Thyroid gland (tissue), 4 donors: ENCODE results near the gene TPSD1. TPM values are rescaled to one million over a fixed set of nuclear protein-coding genes. Genes with fewer than 3 reads are reported as not detected.
"Not testable (repeated sequence)": the region's sequence is repeated elsewhere in the genome, so short reads cannot be mapped to it uniquely, and the experiment has no call there.

ENCODE experiments used
- DNase-seq, 2 donors: peaks; one replicate each; pipeline ENCODE4 v3.0.0-alpha.2; 2019
- H3K27ac ChIP-seq, 3 donors: fragments of 200-600 bp; sonication (generic); 1 replicate in 2 of 3; 2 replicates in 1 of 3; pipeline ENCODE4 v1.5.1; 2016 to 2019; ENCODE audit warnings: mild to moderate bottlenecking in 1 of 3, moderate library complexity in 1 of 3
- H3K27me3 ChIP-seq: fragments of 200-600 bp; sonication (generic); one replicate; pipeline ENCODE4 v1.5.1; 2019
- H3K36me3 ChIP-seq, 2 donors: fragments of 200-600 bp; sonication (generic); one replicate each; pipeline ENCODE4 v1.5.1; 2016 to 2019
- H3K4me1 ChIP-seq, 2 donors: fragments of 200-600 bp; sonication (generic); one replicate each; pipeline ENCODE4 v1.5.1; 2017 to 2019
- H3K4me3 ChIP-seq, 3 donors: fragments of 200-600 bp; sonication (generic); replicated peaks in 1 of 3; 1 replicate in 2 of 3; 2 replicates in 1 of 3; pipeline ENCODE4 v1.5.1; 2016; ENCODE audit warnings: mild to moderate bottlenecking in 1 of 3
- H3K9me3 ChIP-seq: fragments of 200-600 bp; sonication (generic); one replicate; pipeline ENCODE4 v1.5.1; 2017
- CTCF ChIP-seq, 6 experiments: fragments of 200-600 bp in 3 of 6; fragments of 450-650 bp in 3 of 6; sonication (generic) in 3 of 6; IDR thresholded peaks; one replicate each; pipeline ENCODE4 v1.5.1; 2016 to 2019; ENCODE audit warnings: antibody characterized with exemption in 6 of 6, mild to moderate bottlenecking in 2 of 6, inconsistent platforms in 1 of 6, moderate library complexity in 1 of 6
- POLR2A ChIP-seq, 2 donors: fragments of 450-650 bp; IDR thresholded peaks; one replicate each; pipeline ENCODE4 v1.6.1; 2017; ENCODE audit warnings: antibody characterized with exemption in 2 of 2, mild to moderate bottlenecking in 2 of 2, moderate library complexity in 1 of 2
- WGBS, 2 donors: methylation state at CpG; one replicate each; pipeline ENCODE4 v1.1.5; 2017; 5-methylcytosine and 5-hydroxymethylcytosine counted together
- intact Hi-C: fragments of 100-400 bp; cut with DNase I; formaldehyde crosslinking; loops from one replicate; pipeline ENCODE4 v1.15.1; 2023
- total RNA-seq, 4 donors: library from RNA; depleted of rRNA; stranded (reverse); fragments of >200 nt; gene quantifications; one replicate each; pipeline ENCODE4 v1.2.3, GENCODE V29; 2016

TPSD1 gene
- under 1 TPM in 1 of 4 donors, not detected in 3; 0.33 TPM for total RNA-seq

- DNase-seq, H3K4me3 ChIP-seq, H3K9me3 ChIP-seq, H3K36me3 ChIP-seq, H3K27ac ChIP-seq, H3K27me3 ChIP-seq, H3K4me1 ChIP-seq, intact Hi-C loops: not testable (repeated sequence)
- 65 to 85% methylated on average over 8 to 11 of the region's 26 CpGs for WGBS, 2 donors
Observed at GRCh38 chr16:1255276-1256122, at the start of gene TPSD1. TPSD1 (plus strand) TSS chr16:1256069; CDS start chr16:1256281, 212 bp downstream.

GRCh38 chr16:1206326-1206725, 49.5 kb upstream of the TPSD1 start:
- intact Hi-C loops = no loop called here
- Histone ChIP-seq H3K9me3 (no peaks in the 10 kb centered on the region), H3K27ac (no peak overlapping the region), H3K4me1 (no peaks in the 10 kb centered on the region), H3K36me3 (no peaks in the 10 kb centered on the region), H3K4me3 (no peak overlapping the region), H3K27me3 (no peaks in the 10 kb centered on the region)
- no peak for DNase-seq
- WGBS, 2 donors = 80 to 83% methylated on average over 8 to 9 of the region's 9 CpGs
- TF ChIP-seq CTCF (IDR thresholded peaks at IDR 0.05) (no peak), POLR2A (IDR thresholded peaks at IDR 0.05) (no peak)

- WGBS, 2 donors = 86 to 89% methylated on average over 8 to 16 of the region's 16 CpGs
- no peak for DNase-seq
- Histone ChIP-seq H3K4me1 (no peaks in the 10 kb centered on the region), H3K27me3 (no peaks in the 10 kb centered on the region), H3K36me3 (no peaks in the 10 kb centered on the region), H3K27ac (no peak overlapping the region), H3K9me3 (no peaks in the 10 kb centered on the region), H3K4me3 (no peak overlapping the region)
- TF ChIP-seq CTCF (IDR thresholded peaks at IDR 0.05) (no peak), POLR2A (IDR thresholded peaks at IDR 0.05) (no peak)
- intact Hi-C loops = no loop called here
Observed at GRCh38 chr16:1206786-1207185, 49.1 kb upstream of the TPSD1 start.

DNA sequence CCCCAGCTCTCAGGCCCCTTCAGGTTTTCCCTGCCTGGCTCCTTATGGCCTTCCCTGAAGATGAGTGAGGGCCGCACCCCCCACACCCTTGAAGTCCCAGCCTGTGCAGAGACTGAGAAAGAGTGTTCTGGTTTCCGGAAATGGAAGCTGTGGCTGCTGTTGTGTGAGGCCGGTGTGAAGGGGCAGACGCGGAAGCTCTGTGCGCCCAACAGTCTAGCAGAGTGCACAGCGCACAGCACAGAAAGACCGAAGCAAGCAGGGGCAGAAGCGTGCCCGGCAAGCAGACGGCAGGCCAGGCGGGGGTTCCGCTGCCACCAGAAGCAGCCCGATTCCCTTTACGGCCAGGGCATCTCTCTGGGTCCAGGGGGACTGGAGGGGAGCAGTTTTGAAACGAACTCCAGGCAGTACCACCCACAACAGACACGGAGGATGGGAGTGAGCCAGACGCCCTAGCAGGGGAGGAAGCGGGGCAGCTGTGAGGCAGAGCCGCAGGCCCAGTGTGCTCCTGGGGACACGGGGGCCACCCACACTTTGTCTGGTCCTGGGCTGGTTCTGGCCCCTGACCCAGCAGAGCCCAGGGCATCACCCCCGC, 47.5 kb upstream of the TPSD1 start:
- Histone ChIP-seq H3K27ac (no peak overlapping the region), H3K4me3 (no peak overlapping the region), H3K36me3 (no peaks in the 10 kb centered on the region), H3K9me3 (no peaks in the 10 kb centered on the region), H3K27me3 (no peaks in the 10 kb centered on the region), H3K4me1 (no peaks in the 10 kb centered on the region)
- TF ChIP-seq CTCF (IDR thresholded peaks at IDR 0.05) (no peak), POLR2A (IDR thresholded peaks at IDR 0.05) (no peak)
- 85 to 95% methylated on average over 14 to 21 of the region's 22 CpGs for WGBS, 2 donors
- no peak for DNase-seq
- intact Hi-C loops = no loop called here

GRCh38 chr16:1209081-1209480, 46.8 kb upstream of the TPSD1 start:
- no peaks in the 10 kb centered on the region for H3K36me3 ChIP-seq
- H3K27me3 ChIP-seq = no peaks in the 10 kb centered on the region
- no peaks in the 10 kb centered on the region for H3K9me3 ChIP-seq
- WGBS, 2 donors = 95% methylated on average over 28 to 37 of the region's 43 CpGs
- H3K4me3 ChIP-seq = no peak overlapping the region
- no peak for DNase-seq
- no peak overlapping the region for H3K27ac ChIP-seq
- no peaks in the 10 kb centered on the region for H3K4me1 ChIP-seq
- intact Hi-C loops = no loop called here
- TF ChIP-seq POLR2A (IDR thresholded peaks at IDR 0.05) = no peak
- no peak for TF ChIP-seq CTCF (IDR thresholded peaks at IDR 0.05)
